ENCODE data around the gene MDK.

MDK gene

GRCh38 chr11:46420513-46420912 lies 39.0 kb downstream of the MDK start:
- no peak for TF ChIP-seq ZNF341 (tag by site-specific recombination; IDR thresholded peaks at IDR 0.05; ENCODE audit: low read depth)
- TF ChIP-seq ZNF16 (tag by site-specific recombination; IDR thresholded peaks at IDR 0.05; ENCODE audit: low read depth) = no peak
- no peak for TF ChIP-seq ZNF830 (tag by site-specific recombination; IDR thresholded peaks at IDR 0.05; ENCODE audit: low read depth)
- no peak for TF ChIP-seq ZNF514 (tag by site-specific recombination; IDR thresholded peaks at IDR 0.05)
- TF ChIP-seq ZNF660 (tag by site-specific recombination; IDR thresholded peaks at IDR 0.05) = no peak
- TF ChIP-seq SCRT2 (tag by site-specific recombination; IDR thresholded peaks at IDR 0.05) = no peak
- no peak for TF ChIP-seq ZNF426 (tag by site-specific recombination; IDR thresholded peaks at IDR 0.05)
- no peak for TF ChIP-seq ZNF580 (tag by site-specific recombination; IDR thresholded peaks at IDR 0.05)
- TF ChIP-seq ZFP41 (tag by site-specific recombination; IDR thresholded peaks at IDR 0.05; ENCODE audit: borderline replicate concordance) = no peak
- no peak for TF ChIP-seq ZNF521 (tag by site-specific recombination; IDR thresholded peaks at IDR 0.05)
- Histone ChIP-seq H3K9me3 (ENCODE audit: control insufficient read depth, insufficient read depth, low read depth, low read length) (no peaks in the 10 kb centered on the region), H3K36me3 (ENCODE audit: control insufficient read depth in 2 of 2, insufficient read depth in 1 of 2, low read length in 2 of 2) (peaks cover 0 to 41% of the 10 kb centered on the region in 2 experiments; a peak in 1 of 3 replicates), H3K4me3 (ENCODE audit: low read depth, low read length) (no peak overlapping the region), H3K27ac (ENCODE audit: extremely low read depth, low read depth, low read length) (no peak overlapping the region), H3K4me1 (ENCODE audit: control insufficient read depth, insufficient read depth, low read length) (0 out of 2 replicates have a peak, but pooled peaks cover 5% of the 10 kb centered on the region)
- ChIA-PET CTCF (interaction anchor here (1.5 kb wide), 1 partner anchor 109 kb away, joined by 6 read pairs; no protein-coding TSS in a partner anchor), POLR2A (no interaction called here)

GRCh38 chr11:46421257-46421880 lies 39.9 kb downstream of the MDK start:
- 0 out of 2 replicates have a peak, but pooled peaks cover 5% of the 10 kb centered on the region for H3K4me1 ChIP-seq (ENCODE audit: control insufficient read depth, insufficient read depth, low read length)
- ChIA-PET CTCF (no interaction called here), POLR2A (no interaction called here)
- H3K4me3 ChIP-seq (ENCODE audit: low read depth, low read length) = no peak overlapping the region
- no peaks in the 10 kb centered on the region for H3K9me3 ChIP-seq (ENCODE audit: control insufficient read depth, insufficient read depth, low read depth, low read length)
- TF ChIP-seq ZBTB26 (tag by site-specific recombination; optimal IDR thresholded peaks at IDR 0.05) (no peak), ZNF530 (tag by site-specific recombination; IDR thresholded peaks at IDR 0.05; ENCODE audit: low read depth) (no peak), ZNF239 (tag by site-specific recombination; IDR thresholded peaks at IDR 0.05) (no peak), ZNF785 (tag by site-specific recombination; IDR thresholded peaks at IDR 0.05) (no peak), ZBTB17 (tag by site-specific recombination; IDR thresholded peaks at IDR 0.05) (no peak), ZNF624 (tag by site-specific recombination; IDR thresholded peaks at IDR 0.05) (no peak), PRDM10 (tag by site-specific recombination; IDR thresholded peaks at IDR 0.05) (peak; percentile 54)
- peaks cover 0 to 33% of the 10 kb centered on the region in 2 experiments; a peak in 1 of 3 replicates for H3K36me3 ChIP-seq (ENCODE audit: control insufficient read depth in 2 of 2, insufficient read depth in 1 of 2, low read length in 2 of 2)
- H3K27ac ChIP-seq (ENCODE audit: extremely low read depth, low read depth, low read length) = no peak overlapping the region
